Fibroblast of lung (primary cell): ENCODE results near the gene AFAP1L2. TPM values are rescaled to one million over a fixed set of nuclear protein-coding genes. Genes with fewer than 3 reads are reported as not detected.
A peak's percentile ranks its signal among the peaks of the same experiment; 100 is the strongest.
"Not testable (repeated sequence)": the region's sequence is repeated elsewhere in the genome, so short reads cannot be mapped to it uniquely, and the experiment has no call there.

ENCODE experiments used
- DNase-seq, 2 donors: peaks; one replicate each; pipeline versions ENCODE4 v3.0.0 to v3.0.0-alpha.2; 2010; ENCODE audit warnings: low read depth in 2 of 2
- H2AFZ ChIP-seq: 2 replicates; pipeline ENCODE4 v1.5.1; 2012; ENCODE audit warnings: low read length, control low read depth, inconsistent platforms
- H3K27ac ChIP-seq: 2 replicates; pipeline ENCODE4 v1.5.1; 2011; ENCODE audit warnings: low read length, control low read depth; ENCODE audit not compliant: insufficient read depth
- H3K27me3 ChIP-seq: 2 replicates; pipeline ENCODE4 v1.5.1; 2011; ENCODE audit warnings: mild to moderate bottlenecking, low read length; ENCODE audit not compliant: control insufficient read depth, insufficient read depth
- H3K36me3 ChIP-seq: 2 replicates; pipeline ENCODE4 v1.5.1; 2011; ENCODE audit warnings: low read length; ENCODE audit not compliant: control insufficient read depth, insufficient read depth
- H3K4me1 ChIP-seq: 2 replicates; pipeline ENCODE4 v1.5.1; 2011; ENCODE audit warnings: low read length; ENCODE audit not compliant: control insufficient read depth, insufficient read depth; ENCODE audit errors: extremely low read depth
- H3K4me2 ChIP-seq: 2 replicates; pipeline ENCODE4 v1.5.1; 2011; ENCODE audit warnings: low read length, control low read depth; ENCODE audit not compliant: insufficient read depth; ENCODE audit errors: extremely low read depth
- H3K4me3 ChIP-seq, 4 experiments: fragments of 200-600 bp in 1 of 4; sonication (generic) in 1 of 4; replicated peaks in 1 of 4; 2 replicates each; pipeline ENCODE4 v1.5.1; 2011 to 2016; ENCODE audit warnings: low read length in 4 of 4, low read depth in 3 of 4, mild to moderate bottlenecking in 3 of 4, control low read depth in 2 of 4, inconsistent platforms in 1 of 4, mixed read lengths in 1 of 4; ENCODE audit not compliant: insufficient read depth in 1 of 4; ENCODE audit errors: control extremely low read depth in 1 of 4
- H3K79me2 ChIP-seq: 2 replicates; pipeline ENCODE4 v1.5.1; 2012; ENCODE audit warnings: mild to moderate bottlenecking, low read length, inconsistent platforms; ENCODE audit not compliant: control insufficient read depth, insufficient read depth
- H3K9ac ChIP-seq: 2 replicates; pipeline ENCODE4 v1.5.1; 2011; ENCODE audit warnings: mild to moderate bottlenecking, low read length, control low read depth; ENCODE audit not compliant: insufficient read depth
- H3K9me3 ChIP-seq: 2 replicates; pipeline ENCODE4 v1.5.1; 2012; ENCODE audit warnings: low read depth, low read length; ENCODE audit not compliant: control insufficient read depth, insufficient read depth
- H4K20me1 ChIP-seq: 2 replicates; pipeline ENCODE4 v1.5.1; 2011; ENCODE audit warnings: low read length; ENCODE audit not compliant: control insufficient read depth, insufficient read depth; ENCODE audit errors: extremely low read depth
- EZH2 ChIP-seq: IDR thresholded peaks from 2 replicates; pipeline ENCODE4 v1.5.1; 2012; ENCODE audit warnings: low read length, control low read depth, mild to moderate bottlenecking; ENCODE audit errors: missing control alignments
- polyA plus RNA-seq, 2 donors: library from polyadenylated mRNA; depleted of rRNA in 1 of 2; stranded (reverse) in 1 of 2; unstranded in 1 of 2; fragments of >200 nt; gene quantifications; 2 replicates each; pipeline ENCODE4 v1.2.1, GENCODE V29; 2011 to 2012; ENCODE audit warnings: missing spikeins in 1 of 2
- total RNA-seq: library from RNA; depleted of rRNA; stranded (reverse); fragments of >200 nt; gene quantifications from 2 replicates; pipeline ENCODE4 v1.2.1, GENCODE V29; 2014
- TF ChIP-seq, protein P1 (sequence below), 2 donors: IDR thresholded peaks in 1 of 2; conservative IDR thresholded peaks in 1 of 2; 1 replicate in 1 of 2; 2 replicates in 1 of 2; pipeline ENCODE4 v1.5.1; 2011 to 2012; ENCODE audit warnings: low read length in 2 of 2, control low read depth in 1 of 2, inconsistent platforms in 1 of 2, low read depth in 1 of 2, mild to moderate bottlenecking in 1 of 2

Gene AFAP1L2
- total and polyA plus RNA-seq, 2 donors (not counting 1 experiment from before 2014, with no cell fraction given), result 0.17 to 9.6 TPM

- peaks cover 2% of the 10 kb centered on the region for H3K27me3 ChIP-seq
- no peak for DNase-seq
- TF ChIP-seq EZH2, result no peak
- TF ChIP-seq, protein P1, sequence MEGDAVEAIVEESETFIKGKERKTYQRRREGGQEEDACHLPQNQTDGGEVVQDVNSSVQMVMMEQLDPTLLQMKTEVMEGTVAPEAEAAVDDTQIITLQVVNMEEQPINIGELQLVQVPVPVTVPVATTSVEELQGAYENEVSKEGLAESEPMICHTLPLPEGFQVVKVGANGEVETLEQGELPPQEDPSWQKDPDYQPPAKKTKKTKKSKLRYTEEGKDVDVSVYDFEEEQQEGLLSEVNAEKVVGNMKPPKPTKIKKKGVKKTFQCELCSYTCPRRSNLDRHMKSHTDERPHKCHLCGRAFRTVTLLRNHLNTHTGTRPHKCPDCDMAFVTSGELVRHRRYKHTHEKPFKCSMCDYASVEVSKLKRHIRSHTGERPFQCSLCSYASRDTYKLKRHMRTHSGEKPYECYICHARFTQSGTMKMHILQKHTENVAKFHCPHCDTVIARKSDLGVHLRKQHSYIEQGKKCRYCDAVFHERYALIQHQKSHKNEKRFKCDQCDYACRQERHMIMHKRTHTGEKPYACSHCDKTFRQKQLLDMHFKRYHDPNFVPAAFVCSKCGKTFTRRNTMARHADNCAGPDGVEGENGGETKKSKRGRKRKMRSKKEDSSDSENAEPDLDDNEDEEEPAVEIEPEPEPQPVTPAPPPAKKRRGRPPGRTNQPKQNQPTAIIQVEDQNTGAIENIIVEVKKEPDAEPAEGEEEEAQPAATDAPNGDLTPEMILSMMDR (conservative IDR thresholded peaks at IDR 0.05 in 1 of 2, IDR thresholded peaks at IDR 0.05 in 1 of 2; ENCODE audit: low read depth in 1 of 2, low read length in 2 of 2), result no peak
Observed at GRCh38 chr10:114335614-114336013, 68.7 kb downstream of the AFAP1L2 start.

GRCh38 chr10:114334301-114334700 lies 70.0 kb downstream of the AFAP1L2 start:
- no peak overlapping the region for H3K9ac ChIP-seq
- H3K4me1 ChIP-seq, result no peaks in the 10 kb centered on the region
- peak in 1 of 2 donors; percentile 76 for DNase-seq
- no peaks in the 10 kb centered on the region for H3K36me3 ChIP-seq
- no peak overlapping the region for H3K27ac ChIP-seq
- no peak overlapping the region for H3K4me2 ChIP-seq
- H3K4me3 ChIP-seq, result no peak overlapping the region
- TF ChIP-seq, protein P1 (conservative IDR thresholded peaks at IDR 0.05 in 1 of 2, IDR thresholded peaks at IDR 0.05 in 1 of 2; ENCODE audit: low read depth in 1 of 2, low read length in 2 of 2), result no peak
- TF ChIP-seq EZH2, result no peak
- H3K27me3 ChIP-seq, result peaks cover 2% of the 10 kb centered on the region
- H3K79me2 ChIP-seq, result no peaks in the 10 kb centered on the region
- H3K9me3 ChIP-seq, result no peaks in the 10 kb centered on the region
- no peaks in the 10 kb centered on the region for H4K20me1 ChIP-seq
- no peak overlapping the region for H2AFZ ChIP-seq

More at GRCh38 chr10:114335614-114336013, 68.7 kb downstream of the AFAP1L2 start:
- no peaks in the 10 kb centered on the region for H4K20me1 ChIP-seq
- H3K4me3 ChIP-seq, result no peak overlapping the region
- H3K4me1 ChIP-seq, result no peaks in the 10 kb centered on the region
- H3K36me3 ChIP-seq, result no peaks in the 10 kb centered on the region
- H3K9ac ChIP-seq, result no peak overlapping the region
- H3K9me3 ChIP-seq, result no peaks in the 10 kb centered on the region
- H3K79me2 ChIP-seq, result no peaks in the 10 kb centered on the region
- no peak overlapping the region for H2AFZ ChIP-seq
- no peak overlapping the region for H3K4me2 ChIP-seq
- no peak overlapping the region for H3K27ac ChIP-seq

DNA sequence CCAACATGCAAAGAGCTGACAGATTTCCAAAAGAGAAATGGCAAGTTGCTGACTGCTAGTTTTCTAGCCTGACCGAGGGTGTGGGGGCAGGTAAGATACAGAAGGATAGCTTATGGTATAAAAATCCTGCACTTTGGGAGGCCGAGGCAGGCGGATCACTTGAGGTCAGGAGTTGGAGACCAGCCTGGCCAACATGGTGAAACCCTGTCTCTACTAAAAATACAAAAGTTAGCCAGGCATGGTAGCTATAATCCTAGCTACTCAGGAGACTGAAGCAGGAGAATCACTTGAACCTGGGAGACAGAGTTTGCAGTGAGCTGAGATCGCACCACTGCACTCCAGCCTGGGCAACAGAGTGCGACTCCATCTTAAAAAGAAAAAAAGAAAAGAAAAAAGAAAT lies 70.9 kb downstream of the AFAP1L2 start:
- not testable (repeated sequence) for H3K79me2 ChIP-seq, H3K4me3 ChIP-seq, H3K4me1 ChIP-seq, H3K4me2 ChIP-seq, H3K9me3 ChIP-seq, H3K27ac ChIP-seq, H4K20me1 ChIP-seq, H3K27me3 ChIP-seq, H3K36me3 ChIP-seq, H3K9ac ChIP-seq, H2AFZ ChIP-seq, DNase-seq
